ENCODE data around the gene CRYBG1. TPM values are rescaled to one million over a fixed set of nuclear protein-coding genes. Genes with fewer than 3 reads are reported as not detected.

CRYBG1 gene
- polyA plus RNA-seq, 1 donor from 2014 or later: 0.73 TPM

GRCh38 chr6:106495014-106495413, 134.5 kb downstream of the CRYBG1 start:
- H3K4me2 ChIP-seq (ENCODE audit: low read length): no peak overlapping the region

GRCh38 chr6:106496823-106497222, 136.3 kb downstream of the CRYBG1 start:
- Histone ChIP-seq H3K79me2 (replicated peaks; ENCODE audit: insufficient read depth, low read length) (no peaks in the 10 kb centered on the region), H3K9me2 (ENCODE audit: insufficient read depth, low read length) (no peaks in the 10 kb centered on the region), H3F3A (ENCODE audit: insufficient read depth, low read length, poor library complexity, severe bottlenecking) (no peaks in the 10 kb centered on the region), H3K4me2 (ENCODE audit: low read length) (no peak overlapping the region), H4K20me1 (ENCODE audit: insufficient read depth) (no peaks in the 10 kb centered on the region), H3K4me3 (ENCODE audit: low read length) (no peak overlapping the region), H3K9ac (ENCODE audit: low read length) (no peak overlapping the region), H3K9me3 (ENCODE audit: low read length) (no peaks in the 10 kb centered on the region), H3K27ac (ENCODE audit: low read length) (no peak overlapping the region), H2AFZ (ENCODE audit: low read depth, low read length) (no peak overlapping the region), H3K36me3 (ENCODE audit: insufficient read depth, low read length) (no peaks in the 10 kb centered on the region), H3K27me3 (ENCODE audit: insufficient read depth, low read depth, low read length) (no peaks in the 10 kb centered on the region)
- no peak for TF ChIP-seq EZH2 (IDR thresholded peaks at IDR 0.05; ENCODE audit: borderline replicate concordance, insufficient read depth, low read length, poor library complexity, severe bottlenecking)
- TF ChIP-seq REST (IDR thresholded peaks at IDR 0.05; ENCODE audit: borderline replicate concordance): no peak
- no peak for TF ChIP-seq POLR2AphosphoS5 (IDR thresholded peaks at IDR 0.05)
- no peak for TF ChIP-seq CTCF (IDR thresholded peaks at IDR 0.05; ENCODE audit: poor library complexity, severe bottlenecking)
- no peak for TF ChIP-seq TAF1 (IDR thresholded peaks at IDR 0.05; ENCODE audit: low read depth)
- TF ChIP-seq SMC3 (conservative IDR thresholded peaks at IDR 0.05; ENCODE audit: poor library complexity): no peak
- TF ChIP-seq RAD21 (conservative IDR thresholded peaks at IDR 0.05): no peak

More at GRCh38 chr6:106495014-106495413, 134.5 kb downstream of the CRYBG1 start:
- H4K20me1 ChIP-seq (ENCODE audit: insufficient read depth): no peaks in the 10 kb centered on the region
- H3K9me2 ChIP-seq (ENCODE audit: insufficient read depth, low read length): no peaks in the 10 kb centered on the region
- H2AFZ ChIP-seq (ENCODE audit: low read depth, low read length): no peak overlapping the region
- H3K79me2 ChIP-seq (replicated peaks; ENCODE audit: insufficient read depth, low read length): no peaks in the 10 kb centered on the region
- H3K9me3 ChIP-seq (ENCODE audit: low read length): no peaks in the 10 kb centered on the region
- no peak overlapping the region for H3K27ac ChIP-seq (ENCODE audit: low read length)
- H3K9ac ChIP-seq (ENCODE audit: low read length): no peak overlapping the region
- TF ChIP-seq REST (IDR thresholded peaks at IDR 0.05; ENCODE audit: borderline replicate concordance): no peak
- TF ChIP-seq CTCF (IDR thresholded peaks at IDR 0.05; ENCODE audit: poor library complexity, severe bottlenecking): no peak
- TF ChIP-seq EP300 (conservative IDR thresholded peaks at IDR 0.05; ENCODE audit: poor library complexity, severe bottlenecking): no peak
- no peak for TF ChIP-seq MXI1 (conservative IDR thresholded peaks at IDR 0.05; ENCODE audit: poor library complexity, severe bottlenecking)
- TF ChIP-seq POLR2AphosphoS5 (IDR thresholded peaks at IDR 0.05): no peak
- no peak for TF ChIP-seq RAD21 (conservative IDR thresholded peaks at IDR 0.05)
- no peak for TF ChIP-seq EZH2 (IDR thresholded peaks at IDR 0.05; ENCODE audit: borderline replicate concordance, insufficient read depth, low read length, poor library complexity, severe bottlenecking)
- TF ChIP-seq TAF1 (IDR thresholded peaks at IDR 0.05; ENCODE audit: low read depth): no peak
- no peak for TF ChIP-seq SMC3 (conservative IDR thresholded peaks at IDR 0.05; ENCODE audit: poor library complexity)
- no peaks in the 10 kb centered on the region for H3K27me3 ChIP-seq (ENCODE audit: insufficient read depth, low read depth, low read length)
- no peak overlapping the region for H3K4me3 ChIP-seq (ENCODE audit: low read length)
- H3F3A ChIP-seq (ENCODE audit: insufficient read depth, low read length, poor library complexity, severe bottlenecking): no peaks in the 10 kb centered on the region
- H3K36me3 ChIP-seq (ENCODE audit: insufficient read depth, low read length): no peaks in the 10 kb centered on the region
